HEK293T (cell line): ENCODE measurements around the gene AHNAK.

ENCODE experiments used
- CTCF ChIA-PET: fragments of 350-600 bp; formaldehyde crosslinking; extraction: SDS; loops from one replicate; lab custom pipeline; 2021; ENCODE audit warnings: antibody characterized with exemption, inconsistent platforms; lab: Yijun Ruan, JAX
- POLR2A ChIA-PET: fragments of 350-600 bp; formaldehyde crosslinking; extraction: SDS; loops from one replicate; lab custom pipeline; 2020; ENCODE audit warnings: antibody characterized with exemption, inconsistent platforms; lab: Yijun Ruan, JAX
- DNase-seq: peaks from one replicate; pipeline ENCODE4 v3.0.0; 2012; ENCODE audit warnings: mixed read lengths; ENCODE audit errors: extremely low spot score
- ARNT ChIP-seq: fragments of 450-650 bp; IDR thresholded peaks from 2 replicates; pipeline ENCODE4 v1.6.1; 2017; ENCODE audit warnings: mild to moderate bottlenecking
- BHLHE40 ChIP-seq: fragments of 450-650 bp; IDR thresholded peaks from 2 replicates; pipeline ENCODE4 v1.6.1; 2016; ENCODE audit warnings: mild to moderate bottlenecking, moderate library complexity, borderline replicate concordance
- CTBP1 ChIP-seq: fragments of 450-650 bp; IDR thresholded peaks from 2 replicates; pipeline ENCODE4 v1.6.1; 2016; ENCODE audit warnings: borderline replicate concordance
- ELF4 ChIP-seq: fragments of 450-650 bp; IDR thresholded peaks from 2 replicates; pipeline ENCODE4 v1.6.1; 2017; ENCODE audit warnings: antibody characterized with exemption
- FOXA1 ChIP-seq: fragments of 450-650 bp; IDR thresholded peaks from 2 replicates; pipeline ENCODE4 v1.6.1; 2016; ENCODE audit warnings: mild to moderate bottlenecking
- FOXK2 ChIP-seq: fragments of 450-650 bp; IDR thresholded peaks from 2 replicates; pipeline ENCODE4 v1.6.1; 2016; ENCODE audit warnings: mild to moderate bottlenecking
- FOXM1 ChIP-seq: fragments of 450-650 bp; IDR thresholded peaks from 2 replicates; pipeline ENCODE4 v1.6.1; 2017; ENCODE audit warnings: mild to moderate bottlenecking, borderline replicate concordance
- HDGF ChIP-seq: fragments of 450-650 bp; IDR thresholded peaks from 2 replicates; pipeline ENCODE4 v1.6.1; 2017; ENCODE audit warnings: antibody characterized with exemption, borderline replicate concordance
- L3MBTL2 ChIP-seq: fragments of 450-650 bp; conservative IDR thresholded peaks from 2 replicates; pipeline ENCODE4 v1.6.1; 2016; ENCODE audit warnings: mild to moderate bottlenecking
- LEF1 ChIP-seq: fragments of 450-650 bp; IDR thresholded peaks from 2 replicates; pipeline ENCODE4 v1.6.1; 2017; ENCODE audit warnings: mild to moderate bottlenecking, borderline replicate concordance
- NFRKB ChIP-seq: fragments of 450-650 bp; IDR thresholded peaks from 2 replicates; pipeline ENCODE4 v1.6.1; 2016; ENCODE audit warnings: mild to moderate bottlenecking, moderate library complexity
- PKNOX1 ChIP-seq: fragments of 450-650 bp; IDR thresholded peaks from 2 replicates; pipeline ENCODE4 v1.6.1; 2016
- SP1 ChIP-seq: fragments of 450-650 bp; IDR thresholded peaks from 2 replicates; pipeline ENCODE4 v1.6.1; 2017
- SUZ12 ChIP-seq: fragments of 450-650 bp; IDR thresholded peaks from 2 replicates; pipeline ENCODE4 v1.6.1; 2016; ENCODE audit warnings: mild to moderate bottlenecking
- TARDBP ChIP-seq: fragments of 450-650 bp; IDR thresholded peaks from 2 replicates; pipeline ENCODE4 v1.6.1; 2016
- ZNF384 ChIP-seq: fragments of 450-650 bp; IDR thresholded peaks from 2 replicates; pipeline ENCODE4 v1.6.1; 2016

Gene AHNAK

GRCh38 chr11:62402226-62402959 lies 144.2 kb downstream of the AHNAK start:
- DNase-seq, result no peak
- CTCF ChIA-PET, result interaction anchor here (0.5 to 1.8 kb wide), 2 partner anchors 18 to 140 kb away, joined by 5 read pairs; no protein-coding TSS in a partner anchor
- TF ChIP-seq NFRKB (no peak), ZNF384 (no peak), FOXA1 (no peak), TARDBP (no peak), SP1 (no peak), CTBP1 (no peak), FOXM1 (no peak), ARNT (no peak), BHLHE40 (no peak), L3MBTL2 (no peak), SUZ12 (no peak), ELF4 (no peak), LEF1 (no peak), PKNOX1 (no peak), HDGF (no peak)
- POLR2A ChIA-PET, result no interaction called here

- CTCF ChIA-PET, result interaction anchor here (0.5 to 1.8 kb wide), 3 partner anchors 18 to 141 kb away, joined by 3 to 5 read pairs (median 5); no protein-coding TSS in a partner anchor
- DNase-seq, result no peak
- TF ChIP-seq LEF1 (no peak), NFRKB (no peak), ZNF384 (no peak), BHLHE40 (no peak), TARDBP (no peak), ARNT (no peak), FOXM1 (no peak), FOXK2 (no peak), CTBP1 (no peak), FOXA1 (no peak), L3MBTL2 (no peak)
- POLR2A ChIA-PET, result interaction anchor here (1.0 kb wide), 1 partner anchor 189 kb away, joined by 4 read pairs; the partner anchor contains the start of gene TUT1
These were observed 144.8 kb downstream of the AHNAK start for GRCh38 chr11:62401811-62402210.

GRCh38 chr11:62401356-62401755 lies 145.2 kb downstream of the AHNAK start:
- ChIA-PET POLR2A (interaction anchor here (1.0 kb wide), 1 partner anchor 190 kb away, joined by 4 read pairs; the partner anchor contains the start of gene TUT1), CTCF (interaction anchor here (1.0 to 1.8 kb wide), 2 partner anchors 23 to 141 kb away, joined by 3 to 5 read pairs; no protein-coding TSS in a partner anchor)
- no peak for TF ChIP-seq ELF4
- TF ChIP-seq SP1, result no peak
- TF ChIP-seq PKNOX1, result no peak
- no peak for DNase-seq

GRCh38 chr11:62400760-62401159 lies 145.8 kb downstream of the AHNAK start:
- no peak for DNase-seq
- CTCF ChIA-PET, result interaction anchor here (0.6 to 1.4 kb wide), 2 partner anchors 24 to 142 kb away, joined by 4 to 5 read pairs; no protein-coding TSS in a partner anchor
- POLR2A ChIA-PET, result interaction anchor here (1.0 kb wide), 1 partner anchor 271 kb away, joined by 3 read pairs; the partner anchor contains the start of gene UQCC3
- no peak for TF ChIP-seq TARDBP
- no peak for TF ChIP-seq ELF4
- no peak for TF ChIP-seq NFRKB
- TF ChIP-seq CTBP1, result no peak
- no peak for TF ChIP-seq ZNF384
- TF ChIP-seq FOXA1, result no peak

GRCh38 chr11:62400281-62400680 lies 146.3 kb downstream of the AHNAK start:
- TF ChIP-seq FOXA1 (no peak), ARNT (no peak), FOXK2 (no peak), SUZ12 (no peak), L3MBTL2 (no peak), ELF4 (no peak), PKNOX1 (no peak), CTBP1 (no peak), SP1 (no peak), HDGF (no peak), LEF1 (no peak), BHLHE40 (no peak), TARDBP (no peak), ZNF384 (no peak), FOXM1 (no peak), NFRKB (no peak)
- POLR2A ChIA-PET, result interaction anchor here (1.0 kb wide), 1 partner anchor 271 kb away, joined by 3 read pairs; the partner anchor contains the start of gene UQCC3
- CTCF ChIA-PET, result interaction anchor here (0.6 to 1.4 kb wide), 2 partner anchors 25 to 143 kb away, joined by 4 to 5 read pairs; no protein-coding TSS in a partner anchor
- DNase-seq, result no peak

GRCh38 chr11:62399878-62400266 lies 146.7 kb downstream of the AHNAK start:
- POLR2A ChIA-PET, result interaction anchor here (1.0 kb wide), 1 partner anchor 272 kb away, joined by 3 read pairs; the partner anchor contains the start of gene UQCC3
- TF ChIP-seq SP1, result no peak
- no peak for TF ChIP-seq ZNF384
- TF ChIP-seq FOXK2, result no peak
- no peak for TF ChIP-seq BHLHE40
- TF ChIP-seq CTBP1, result no peak
- TF ChIP-seq PKNOX1, result no peak
- TF ChIP-seq ELF4, result no peak
- no peak for TF ChIP-seq FOXA1
- TF ChIP-seq HDGF, result no peak
- no peak for TF ChIP-seq FOXM1
- no peak for TF ChIP-seq TARDBP
- no peak for TF ChIP-seq ARNT
- TF ChIP-seq NFRKB, result no peak
- no peak for TF ChIP-seq SUZ12
- no peak for TF ChIP-seq LEF1
- no peak for TF ChIP-seq L3MBTL2
- DNase-seq, result no peak
- CTCF ChIA-PET, result interaction anchor here (1.4 kb wide), 1 partner anchor 25 kb away, joined by 5 read pairs; no protein-coding TSS in a partner anchor
